Heart left ventricle (tissue), 13 donors: ENCODE results near the gene KIF3C.

Source experiments
- CTCF ChIP-seq, 12 donors: fragments of 200-600 bp; sonication (generic) in 4 of 12; IDR thresholded peaks; one replicate each; pipeline versions ENCODE4 v1.5.0 to v1.8.0; 2018 to 2022; ENCODE audit warnings: antibody characterized with exemption in 12 of 12, mild to moderate bottlenecking in 5 of 12
- POLR2A ChIP-seq, 2 donors: fragments of 450-650 bp; IDR thresholded peaks; one replicate each; pipeline ENCODE4 v1.6.1; 2017; ENCODE audit warnings: antibody characterized with exemption in 2 of 2, mild to moderate bottlenecking in 2 of 2, moderate library complexity in 2 of 2
- donor health status: ischemic (EF 13 %, LVEDD 7.1; RV severe dilation, severe dysfunction).
- donor health status: DM: no; HTN: yes; CAD: no.
- donor health status: DM: no; HTN: no; CAD: no.
- donor health status: ischemic (EF 25% LVEDD 6.9; RV normal size, moderate dysfunction).
- donor health status: ischemic (EF 25% LVEDD 5.7; RV mildly dilated, moderate dysfunction).
- donor health status: ischemic (EF 35%, LVEDD 5.7; RV mildly dilated, moderate dysfunction).
- donor health status: nonischemic (EF 11% LVEDD 7.7; RV severe dilation, severe dysfunction).
- donor health status: DM: yes; HTN: yes; CAD: no.
- donor health status: PGD.
- donor health status: ischemic (EF 29% LVEDD 5.4; RV normal size, mild dysfunction).
- donor health status: nonischemic (EF 23%, LVEDD 6.1; RV moderate dilation, normal function).

GRCh38 chr2:25954199-25954752 is 28.0 kb downstream of the KIF3C start:
- TF ChIP-seq CTCF (IDR thresholded peaks at IDR 0.05) = no peak
- TF ChIP-seq POLR2A (IDR thresholded peaks at IDR 0.05) = no peak
